RWPE2 (cell line): Measurements from ENCODE around the gene ITSN2.
"Not testable (repeated sequence)": the region's sequence is repeated elsewhere in the genome, so short reads cannot be mapped to it uniquely, and the experiment has no call there.

Source experiments
- ATAC-seq: fragments of 200-7000 bp; cut with Tn5 transposase; 3 replicates; pipeline ENCODE4 v1.9.1; 2021; ENCODE audit warnings: low read depth
- DNase-seq: peaks from one replicate; pipeline ENCODE4 v3.0.0-alpha.2; 2020; ENCODE audit warnings: low spot score
- H3K27ac ChIP-seq: fragments of 450-650 bp; 2 replicates; pipeline ENCODE4 v1.5.1; 2017; ENCODE audit warnings: mild to moderate bottlenecking; ENCODE audit not compliant: poor library complexity, severe bottlenecking
- H3K27me3 ChIP-seq: fragments of 250-450 bp; sonication (Bioruptor Pico); 2 replicates; pipeline ENCODE4 v1.5.1; 2021; ENCODE audit warnings: mild to moderate bottlenecking, moderate library complexity; ENCODE audit not compliant: insufficient read depth, poor library complexity, severe bottlenecking
- H3K36me3 ChIP-seq: fragments of 250-450 bp; sonication (Bioruptor Pico); 2 replicates; pipeline ENCODE4 v1.5.1; 2020; ENCODE audit warnings: low read depth, mild to moderate bottlenecking, moderate library complexity
- H3K4me1 ChIP-seq: fragments of 250-450 bp; sonication (Bioruptor Pico); 2 replicates; pipeline ENCODE4 v1.5.1; 2021; ENCODE audit warnings: mild to moderate bottlenecking, moderate library complexity; ENCODE audit not compliant: insufficient read depth, poor library complexity, severe bottlenecking
- H3K4me3 ChIP-seq: fragments of 250-450 bp; sonication (Bioruptor Pico); 2 replicates; pipeline ENCODE4 v1.5.1; 2021; ENCODE audit warnings: mild to moderate bottlenecking, moderate library complexity; ENCODE audit not compliant: severe bottlenecking
- H3K9me3 ChIP-seq: fragments of 250-450 bp; sonication (Bioruptor Pico); 2 replicates; pipeline ENCODE4 v1.5.1; 2021; ENCODE audit warnings: mild to moderate bottlenecking, moderate library complexity; ENCODE audit not compliant: severe bottlenecking
- CTCF ChIP-seq: fragments of 450-650 bp; IDR thresholded peaks from one replicate; pipeline ENCODE4 v1.5.1; 2017; ENCODE audit warnings: mild to moderate bottlenecking, moderate library complexity; ENCODE audit not compliant: poor library complexity, severe bottlenecking

Gene ITSN2

GRCh38 chr2:24343225-24343882 lies 17.0 kb downstream of the ITSN2 start:
- DNase-seq (no peak), ATAC-seq (no peak)
- no peaks in the 10 kb centered on the region for H3K4me1 ChIP-seq
- no peak overlapping the region for H3K4me3 ChIP-seq
- TF ChIP-seq CTCF: no peak
- no peak overlapping the region for H3K27ac ChIP-seq
- H3K9me3 ChIP-seq: no peaks in the 10 kb centered on the region
- no peaks in the 10 kb centered on the region for H3K27me3 ChIP-seq
- H3K36me3 ChIP-seq: 0 out of 2 replicates have a peak, but pooled peaks cover 3% of the 10 kb centered on the region

- ATAC-seq (no peak), DNase-seq (no peak)
- Histone ChIP-seq H3K27ac (no peak overlapping the region), H3K9me3 (no peaks in the 10 kb centered on the region), H3K4me3 (no peak overlapping the region), H3K27me3 (no peaks in the 10 kb centered on the region), H3K4me1 (no peaks in the 10 kb centered on the region), H3K36me3 (0 out of 2 replicates have a peak, but pooled peaks cover 3% of the 10 kb centered on the region)
- no peak for TF ChIP-seq CTCF
These were observed 18.0 kb downstream of the ITSN2 start for GRCh38 chr2:24342110-24342910.

- ATAC-seq (no peak), DNase-seq (no peak)
- Histone ChIP-seq H3K27ac (no peak overlapping the region), H3K9me3 (no peaks in the 10 kb centered on the region), H3K4me1 (no peaks in the 10 kb centered on the region), H3K27me3 (no peaks in the 10 kb centered on the region), H3K36me3 (no peaks in the 10 kb centered on the region), H3K4me3 (no peak overlapping the region)
- TF ChIP-seq CTCF: no peak
These were observed 20.5 kb downstream of the ITSN2 start for GRCh38 chr2:24339856-24340262.

GRCh38 chr2:24339098-24339497 lies 21.2 kb downstream of the ITSN2 start:
- H3K4me1 ChIP-seq, H3K27me3 ChIP-seq, H3K4me3 ChIP-seq, DNase-seq, ATAC-seq, H3K27ac ChIP-seq, H3K36me3 ChIP-seq, H3K9me3 ChIP-seq: not testable (repeated sequence)

- no peaks in the 10 kb centered on the region for H3K9me3 ChIP-seq
- peak; percentile 15 for TF ChIP-seq CTCF
- no peak overlapping the region for H3K27ac ChIP-seq
- no peaks in the 10 kb centered on the region for H3K4me1 ChIP-seq
- no peak for DNase-seq
- no peak for ATAC-seq
- H3K27me3 ChIP-seq: no peaks in the 10 kb centered on the region
- no peaks in the 10 kb centered on the region for H3K36me3 ChIP-seq
- H3K4me3 ChIP-seq: no peak overlapping the region
These were observed 22.4 kb downstream of the ITSN2 start for GRCh38 chr2:24337890-24338289.
